ENCODE results near the gene SAMD13.

Gene SAMD13

DNA sequence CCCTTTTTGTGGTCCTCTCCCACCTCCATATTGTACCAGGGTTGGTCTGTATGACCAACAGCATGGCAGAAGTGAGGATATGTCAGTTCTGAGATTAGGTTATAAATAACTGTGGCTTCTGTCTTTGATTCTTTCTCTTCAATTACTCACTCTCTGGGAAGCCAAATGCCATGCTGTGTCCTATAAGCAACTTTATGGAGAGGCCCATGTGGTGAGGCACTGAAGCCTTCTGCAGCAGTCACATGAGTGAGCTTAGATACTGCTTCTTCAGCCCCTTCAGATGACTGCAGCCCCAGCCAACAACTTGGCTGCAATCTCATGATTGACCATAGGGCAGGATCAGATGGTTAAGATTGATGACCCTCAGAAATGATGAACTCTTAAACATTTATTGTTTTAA, 34.0 kb upstream of the SAMD13 start:
- TF ChIP-seq, protein P1, sequence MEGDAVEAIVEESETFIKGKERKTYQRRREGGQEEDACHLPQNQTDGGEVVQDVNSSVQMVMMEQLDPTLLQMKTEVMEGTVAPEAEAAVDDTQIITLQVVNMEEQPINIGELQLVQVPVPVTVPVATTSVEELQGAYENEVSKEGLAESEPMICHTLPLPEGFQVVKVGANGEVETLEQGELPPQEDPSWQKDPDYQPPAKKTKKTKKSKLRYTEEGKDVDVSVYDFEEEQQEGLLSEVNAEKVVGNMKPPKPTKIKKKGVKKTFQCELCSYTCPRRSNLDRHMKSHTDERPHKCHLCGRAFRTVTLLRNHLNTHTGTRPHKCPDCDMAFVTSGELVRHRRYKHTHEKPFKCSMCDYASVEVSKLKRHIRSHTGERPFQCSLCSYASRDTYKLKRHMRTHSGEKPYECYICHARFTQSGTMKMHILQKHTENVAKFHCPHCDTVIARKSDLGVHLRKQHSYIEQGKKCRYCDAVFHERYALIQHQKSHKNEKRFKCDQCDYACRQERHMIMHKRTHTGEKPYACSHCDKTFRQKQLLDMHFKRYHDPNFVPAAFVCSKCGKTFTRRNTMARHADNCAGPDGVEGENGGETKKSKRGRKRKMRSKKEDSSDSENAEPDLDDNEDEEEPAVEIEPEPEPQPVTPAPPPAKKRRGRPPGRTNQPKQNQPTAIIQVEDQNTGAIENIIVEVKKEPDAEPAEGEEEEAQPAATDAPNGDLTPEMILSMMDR (IDR thresholded peaks at IDR 0.05; ENCODE audit: low read depth, low read length), result no peak
- in situ Hi-C loops (cut with HindIII; ENCODE audit: low sequenced_read_pairs), result no loop called here
- H3K4me3 ChIP-seq (ENCODE audit: low read depth, low read length), result no peak overlapping the region
- no peak for DNase-seq (ENCODE audit: low read depth, low spot score)

DNA sequence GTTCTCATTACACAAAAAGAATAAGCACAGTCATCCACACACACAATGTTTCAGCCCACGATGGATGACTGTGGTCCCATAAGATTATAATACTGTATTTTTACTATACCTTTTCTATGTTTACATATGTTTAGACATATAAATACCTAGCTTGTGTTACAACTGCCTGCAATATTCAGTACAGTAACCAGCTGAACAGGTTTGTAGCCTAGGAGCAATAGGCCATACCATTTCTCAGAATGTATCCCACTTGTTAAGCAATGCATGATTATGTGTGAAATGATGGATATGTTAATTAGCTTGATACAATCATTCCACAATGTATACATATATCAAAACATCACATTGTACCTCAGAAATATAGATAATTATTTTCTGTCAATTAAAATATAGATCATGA, 33.2 kb upstream of the SAMD13 start:
- no peak overlapping the region for H3K4me3 ChIP-seq (ENCODE audit: low read depth, low read length)
- no peak for DNase-seq (ENCODE audit: low read depth, low spot score)
- in situ Hi-C loops (cut with HindIII; ENCODE audit: low sequenced_read_pairs), result no loop called here
- TF ChIP-seq, protein P1 (IDR thresholded peaks at IDR 0.05; ENCODE audit: low read depth, low read length), result no peak

DNA sequence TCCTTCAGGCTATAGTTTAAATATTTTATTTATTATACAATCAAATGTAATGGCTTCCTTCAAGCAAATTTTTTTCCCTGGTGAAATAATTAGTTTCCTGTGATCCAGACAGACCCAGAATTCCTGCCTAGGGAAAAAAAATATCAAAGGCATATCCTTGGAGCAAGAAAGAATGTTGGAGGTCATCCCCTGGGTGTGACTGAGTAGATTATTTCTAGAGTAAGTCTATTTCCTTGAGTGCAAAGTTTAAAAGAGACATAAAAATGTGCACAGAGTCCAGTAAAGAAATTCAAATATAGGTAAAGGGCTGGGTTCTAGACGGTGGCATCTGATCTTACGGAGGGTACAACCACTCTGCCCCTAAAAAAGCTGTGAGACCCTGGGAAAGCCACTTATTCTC, 32.2 kb upstream of the SAMD13 start:
- TF ChIP-seq, protein P1 (IDR thresholded peaks at IDR 0.05; ENCODE audit: low read depth, low read length), result no peak
- in situ Hi-C loops (cut with HindIII; ENCODE audit: low sequenced_read_pairs), result no loop called here
- no peak overlapping the region for H3K4me3 ChIP-seq (ENCODE audit: low read depth, low read length)
- DNase-seq (ENCODE audit: low read depth, low spot score), result no peak

DNA sequence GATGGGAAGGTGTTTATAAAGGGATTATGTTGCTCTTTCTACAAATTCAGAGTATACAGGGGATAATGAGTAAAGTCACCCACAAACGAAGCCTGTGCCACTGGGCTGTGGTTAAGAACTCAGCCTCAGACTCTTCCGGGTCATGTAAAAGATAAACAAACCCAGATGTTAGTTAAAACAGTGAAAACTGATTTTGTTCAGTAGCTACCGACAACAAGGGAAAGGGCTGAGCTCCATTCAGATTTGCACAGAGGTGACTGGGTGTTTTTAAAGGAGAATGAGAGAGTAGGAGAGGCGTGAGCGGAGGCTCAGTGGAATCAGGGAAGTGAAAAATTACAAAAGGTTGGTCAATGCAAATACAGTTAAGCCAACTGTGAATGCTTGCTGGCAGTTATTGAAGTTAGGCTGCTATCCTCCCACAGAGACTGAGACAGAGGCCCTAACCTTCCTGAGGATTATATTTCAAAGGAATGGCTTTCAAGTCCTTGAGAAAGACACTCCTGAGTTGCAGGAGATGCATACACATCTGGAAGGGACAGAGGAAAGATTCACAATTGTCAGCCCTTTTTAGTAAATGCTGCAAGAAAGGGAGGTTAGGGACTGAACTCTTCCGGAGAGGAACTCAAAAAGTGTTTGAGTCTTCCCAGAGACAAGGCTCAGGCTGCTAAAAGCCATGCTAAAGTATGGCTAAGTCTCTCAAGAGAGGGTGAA, 29.9 kb upstream of the SAMD13 start:
- H3K4me3 ChIP-seq (ENCODE audit: low read depth, low read length), result no peak overlapping the region
- in situ Hi-C loops (cut with HindIII; ENCODE audit: low sequenced_read_pairs), result no loop called here
- DNase-seq (ENCODE audit: low read depth, low spot score), result peak; percentile 59
- TF ChIP-seq, protein P1 (IDR thresholded peaks at IDR 0.05; ENCODE audit: low read depth, low read length), result no peak

DNA sequence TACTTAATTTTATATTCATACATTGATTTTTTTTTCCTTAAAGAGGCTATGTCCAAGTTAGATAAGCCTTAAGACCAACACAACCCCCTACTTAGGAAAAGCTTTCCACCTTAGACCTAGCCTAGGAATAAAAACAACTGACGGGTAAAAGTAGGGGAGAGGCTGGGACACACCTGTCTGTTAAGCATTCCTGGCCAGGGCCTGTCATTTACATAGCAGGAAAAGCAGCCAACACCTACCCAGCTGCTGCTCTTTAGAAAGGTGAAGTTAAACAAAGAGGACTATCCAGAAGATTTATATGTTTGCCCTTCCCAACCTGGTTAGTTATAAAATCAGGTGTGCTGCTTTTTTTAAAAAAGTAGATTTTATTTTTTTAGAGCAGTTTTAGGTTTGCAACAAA, 29.1 kb upstream of the SAMD13 start:
- H3K4me3 ChIP-seq (ENCODE audit: low read depth, low read length), result no peak overlapping the region
- DNase-seq (ENCODE audit: low read depth, low spot score), result no peak
- TF ChIP-seq, protein P1 (IDR thresholded peaks at IDR 0.05; ENCODE audit: low read depth, low read length), result no peak
- in situ Hi-C loops (cut with HindIII; ENCODE audit: low sequenced_read_pairs), result no loop called here

DNA sequence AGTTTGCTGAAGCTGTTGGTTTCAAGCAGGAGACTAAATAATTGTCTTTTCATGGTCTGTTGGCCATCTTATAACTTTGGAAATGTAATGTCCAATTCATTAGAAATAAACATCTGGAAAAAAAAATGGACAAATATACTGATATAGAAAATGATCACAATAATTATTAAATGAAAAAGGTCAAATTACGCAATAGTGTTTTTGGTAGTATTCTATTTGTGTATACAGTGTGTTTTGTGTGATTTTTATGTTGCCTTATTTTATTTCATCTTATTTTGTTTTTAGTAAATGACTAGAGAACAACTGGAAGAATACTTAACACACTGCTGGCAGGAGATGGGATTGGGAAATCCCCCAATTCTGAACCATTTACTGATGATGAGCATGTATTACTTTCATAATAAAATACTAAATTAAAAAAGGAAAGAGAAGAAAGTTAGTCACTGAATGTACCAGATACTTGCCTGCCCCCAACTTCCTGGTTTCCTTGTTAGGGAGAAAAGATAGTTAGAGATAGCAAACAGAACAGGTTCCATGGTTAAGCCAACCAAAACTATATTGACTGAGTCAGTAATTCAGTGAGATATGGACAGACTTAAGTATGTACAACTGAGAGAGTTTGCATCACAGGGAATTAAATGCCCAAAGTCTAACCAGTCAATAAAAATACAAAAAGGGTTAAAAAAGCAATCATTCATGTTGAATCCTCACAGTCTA, 24.0 kb upstream of the SAMD13 start:
- TF ChIP-seq, protein P1 (IDR thresholded peaks at IDR 0.05; ENCODE audit: low read depth, low read length), result no peak
- no peak overlapping the region for H3K4me3 ChIP-seq (ENCODE audit: low read depth, low read length)
- in situ Hi-C loops (cut with HindIII; ENCODE audit: low sequenced_read_pairs), result no loop called here
- DNase-seq (ENCODE audit: low read depth, low spot score), result no peak

Data from astrocyte of the spinal cord (primary cell).